Skeletal muscle cell (primary cell): Measurements from ENCODE around the gene RRBP1.

Experiments used
- DNase-seq: peaks from one replicate; pipeline ENCODE4 v3.0.0-alpha.2; 2010; ENCODE audit warnings: low read depth
- H3K4me3 ChIP-seq: 2 replicates; pipeline ENCODE4 v1.5.1; 2011; ENCODE audit warnings: low read depth, mild to moderate bottlenecking, control low read depth, low read length, moderate library complexity

Gene RRBP1

DNA sequence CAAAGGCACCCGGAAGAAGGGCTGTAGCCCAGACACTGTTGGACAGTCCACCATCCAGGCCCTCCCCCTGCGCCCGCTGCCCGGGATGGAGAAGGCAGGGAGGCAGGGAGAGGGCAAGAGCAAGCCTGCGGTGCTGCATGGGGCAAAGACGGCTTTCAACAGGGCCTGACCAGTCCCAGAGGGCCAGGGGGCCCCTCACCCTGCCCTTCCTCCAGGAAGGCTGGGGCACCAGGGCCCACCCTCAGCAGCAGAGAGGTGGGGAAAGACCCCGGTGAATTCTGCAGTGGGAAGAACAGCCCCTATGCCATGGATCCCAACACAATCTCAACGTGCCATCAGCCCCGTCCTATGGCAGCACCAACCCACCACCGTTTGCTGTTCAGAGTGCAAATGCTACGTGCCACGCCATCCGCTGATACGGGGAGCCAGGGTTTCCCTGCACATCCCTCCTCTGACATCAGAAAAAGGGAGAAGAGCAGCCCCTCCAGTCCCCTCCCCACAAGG, 41.1 kb downstream of the RRBP1 start:
- DNase-seq, result no peak
- H3K4me3 ChIP-seq, result no peak overlapping the region

DNA sequence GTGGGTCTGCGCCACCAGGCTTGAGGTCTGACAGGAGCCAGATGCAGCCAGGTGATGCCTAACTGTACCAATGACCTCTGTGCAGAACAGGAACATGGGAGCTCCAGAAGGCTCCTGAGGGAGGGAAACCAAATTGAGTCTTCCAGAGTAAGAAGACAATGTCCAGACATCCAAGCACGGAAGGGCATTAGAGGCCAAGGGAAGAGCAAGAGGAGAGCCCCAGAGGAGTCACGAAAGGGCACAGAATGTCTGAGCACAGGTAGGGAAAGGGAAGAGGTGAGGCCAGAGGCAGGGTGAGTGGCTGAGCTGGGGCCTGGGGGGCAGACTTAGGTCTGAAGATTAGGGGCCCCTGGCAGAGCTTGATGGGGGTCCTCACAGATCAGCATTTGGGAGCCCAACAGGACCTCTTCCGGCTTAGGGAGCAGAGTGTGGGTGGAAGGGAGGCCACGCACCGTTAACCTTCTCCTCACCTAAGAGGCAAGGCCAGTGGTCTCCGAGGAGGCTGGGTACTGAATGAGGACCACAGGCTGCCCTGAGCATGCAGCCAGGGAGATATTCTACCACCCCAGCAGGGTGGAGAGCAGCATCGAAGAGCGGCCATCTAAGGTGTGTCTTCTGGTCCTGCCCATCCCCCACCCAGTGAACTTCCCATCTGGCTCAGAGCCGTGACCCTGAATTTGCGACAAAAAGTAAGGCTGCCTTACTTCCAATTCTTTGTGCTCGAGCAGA, 41.7 kb downstream of the RRBP1 start:
- DNase-seq, result no peak
- H3K4me3 ChIP-seq, result no peak overlapping the region

DNA sequence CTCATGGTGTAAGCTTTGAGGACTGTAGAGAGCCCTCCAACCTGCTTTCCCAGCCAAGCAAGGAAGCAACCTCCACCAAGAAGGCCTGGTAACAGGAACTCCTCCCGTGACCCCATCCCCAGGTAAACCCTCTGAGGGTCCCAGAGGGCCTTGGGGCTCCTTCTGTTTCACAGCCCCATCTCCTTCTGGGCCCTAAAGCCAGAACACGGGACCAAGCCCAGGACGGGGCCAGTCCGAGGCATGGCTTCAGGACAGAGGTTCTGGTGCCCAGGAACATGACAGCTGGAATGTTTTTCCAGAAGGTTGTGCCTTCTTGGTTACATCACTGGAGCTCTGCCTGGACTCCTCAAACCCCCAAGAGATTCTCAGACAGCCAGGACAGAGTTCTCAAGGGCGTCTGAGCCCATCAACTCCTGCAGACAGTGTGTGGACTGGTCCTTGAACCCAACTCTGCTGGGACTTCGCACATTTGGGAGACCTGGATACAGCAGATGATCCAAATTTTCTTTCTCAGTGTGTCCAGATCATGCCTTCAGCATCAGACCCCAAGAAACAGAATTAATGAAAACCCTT, 43.1 kb downstream of the RRBP1 start:
- DNase-seq, result no peak
- no peak overlapping the region for H3K4me3 ChIP-seq

DNA sequence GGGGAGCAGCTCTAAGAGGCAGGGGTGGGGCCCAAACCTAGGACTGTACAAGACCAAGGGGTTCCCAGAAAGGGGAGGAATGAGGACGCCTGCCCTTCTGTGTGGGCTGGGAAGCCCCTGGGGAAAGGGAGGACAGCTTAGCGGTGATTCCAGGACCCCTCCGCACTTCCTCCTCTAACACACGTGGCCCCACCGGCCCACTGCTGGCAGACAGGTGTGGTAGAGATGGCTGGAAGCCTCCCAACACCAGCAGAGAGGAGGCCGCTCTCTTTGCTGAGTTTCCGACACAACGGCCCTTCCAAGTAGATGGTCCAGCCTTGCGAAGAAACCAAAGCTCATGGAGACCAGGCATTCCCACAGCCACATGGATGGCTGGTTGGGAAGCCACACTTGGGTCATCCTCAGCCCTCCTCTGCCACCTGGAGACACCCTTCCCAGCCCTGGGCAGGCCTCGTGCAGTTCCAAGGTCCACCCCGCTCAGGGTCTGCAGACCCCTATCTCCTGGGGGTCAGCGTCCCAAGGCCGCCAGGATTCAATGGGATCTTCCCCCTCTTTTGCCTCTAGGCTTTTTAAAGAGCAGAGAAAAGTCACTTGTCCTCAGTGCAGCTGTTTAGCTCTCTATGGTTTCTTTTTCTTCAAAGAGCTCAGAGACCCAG, 43.9 kb downstream of the RRBP1 start:
- no peak for DNase-seq
- no peak overlapping the region for H3K4me3 ChIP-seq

DNA sequence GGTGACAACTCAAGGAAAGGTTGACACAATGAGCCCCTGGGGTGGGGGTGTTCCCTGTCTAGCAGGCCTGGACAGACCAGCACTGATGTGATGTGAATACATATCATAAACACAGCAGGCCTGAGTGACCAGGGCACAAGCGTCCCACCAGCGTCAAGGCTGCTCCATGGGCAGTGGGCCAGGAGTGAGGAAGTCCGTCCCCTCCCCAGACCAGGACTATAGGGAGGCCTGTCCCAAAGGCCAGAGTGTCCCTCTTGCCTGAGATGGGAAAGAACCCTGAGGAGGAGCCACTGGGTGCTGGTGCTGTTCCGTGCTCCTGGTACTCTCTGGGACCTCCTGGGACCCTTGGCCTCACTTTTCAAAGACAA, 44.6 kb downstream of the RRBP1 start:
- H3K4me3 ChIP-seq, result no peak overlapping the region
- no peak for DNase-seq

DNA sequence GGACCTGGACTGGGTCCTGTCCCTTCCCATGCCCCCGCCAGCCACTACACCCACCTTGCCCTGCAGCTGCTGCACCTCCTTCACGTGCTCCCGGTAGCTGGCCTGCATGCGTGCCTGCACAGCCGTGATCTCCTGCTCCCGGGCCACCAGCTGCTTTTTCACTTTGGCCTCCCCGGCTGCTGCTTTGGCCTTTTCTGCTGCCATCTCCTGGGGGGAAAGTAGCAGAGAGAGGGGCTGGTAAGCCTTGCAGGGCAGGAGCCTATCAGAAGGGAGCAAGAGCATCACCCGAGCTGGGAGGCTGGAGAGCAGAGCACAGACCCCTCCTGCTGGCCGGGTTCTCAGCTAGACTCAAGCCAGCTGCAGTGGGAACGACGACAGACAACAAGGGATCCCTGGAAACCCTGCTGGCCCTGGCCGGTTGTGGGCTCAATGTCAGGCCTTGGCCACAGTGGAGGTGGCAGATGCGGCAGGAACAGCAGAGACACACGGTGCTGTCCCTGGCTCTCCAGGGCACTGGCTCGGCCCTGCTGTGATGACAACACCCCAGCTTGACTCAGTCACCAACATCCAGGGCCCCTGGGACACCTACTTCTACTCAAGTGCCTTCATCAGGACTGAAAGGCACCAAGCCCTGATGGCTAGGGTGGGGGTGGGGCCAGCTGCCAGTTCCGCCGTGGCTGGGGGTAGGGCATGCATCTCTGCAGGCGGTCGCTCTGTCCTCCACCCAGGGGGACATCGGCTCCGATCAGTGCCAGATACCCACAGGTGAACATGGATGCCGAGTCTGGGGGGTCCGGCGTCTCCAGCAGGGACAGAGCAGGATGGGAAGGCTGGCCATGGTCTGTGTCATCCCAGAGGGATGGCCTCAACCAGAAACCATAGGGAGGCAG, 45.3 kb downstream of the RRBP1 start:
- DNase-seq, result no peak
- no peak overlapping the region for H3K4me3 ChIP-seq

DNA sequence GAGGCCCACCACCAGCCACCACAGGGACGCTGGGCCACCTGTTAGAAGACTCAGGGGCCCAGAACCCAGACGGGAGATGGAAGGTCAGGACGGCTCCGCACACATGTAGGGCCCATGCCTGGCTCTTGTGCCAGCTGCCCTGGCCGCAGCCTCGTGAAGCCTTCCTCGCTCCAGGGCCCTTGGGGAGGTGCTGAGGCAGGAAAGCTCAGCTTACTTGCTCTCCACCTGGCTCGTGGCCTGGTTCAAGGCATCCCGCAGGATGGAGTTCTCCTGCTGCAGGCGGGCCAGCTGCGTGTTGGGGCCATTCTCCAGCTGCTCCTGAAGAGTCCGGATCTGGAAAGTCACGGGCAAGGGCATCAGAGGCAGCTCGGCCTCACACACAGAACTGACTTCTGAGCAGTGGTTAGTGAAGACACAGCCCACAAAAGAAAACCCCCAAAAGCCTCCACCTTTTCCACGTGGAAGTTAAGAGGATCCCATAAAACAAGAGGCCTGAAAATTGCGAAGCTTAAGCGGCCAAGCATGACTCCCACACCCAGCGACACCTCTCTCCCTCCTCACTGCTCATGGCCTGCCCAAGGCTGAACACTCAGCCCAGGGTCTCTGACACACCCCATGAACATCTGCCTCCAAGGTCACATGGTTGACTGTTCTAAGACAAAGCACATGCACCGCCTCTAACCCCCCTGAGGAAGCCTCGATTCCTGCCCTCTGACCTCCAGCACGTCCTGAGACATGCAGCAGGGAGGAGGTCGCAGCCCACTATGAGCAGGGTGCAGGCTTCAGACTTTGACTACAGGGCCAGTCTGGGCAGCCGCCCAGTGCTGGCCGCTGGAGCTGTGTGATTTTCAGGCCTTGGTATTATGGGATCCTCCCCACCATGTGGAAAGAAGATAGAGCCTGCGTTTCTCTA, 46.5 kb downstream of the RRBP1 start:
- DNase-seq, result no peak
- H3K4me3 ChIP-seq, result no peak overlapping the region

DNA sequence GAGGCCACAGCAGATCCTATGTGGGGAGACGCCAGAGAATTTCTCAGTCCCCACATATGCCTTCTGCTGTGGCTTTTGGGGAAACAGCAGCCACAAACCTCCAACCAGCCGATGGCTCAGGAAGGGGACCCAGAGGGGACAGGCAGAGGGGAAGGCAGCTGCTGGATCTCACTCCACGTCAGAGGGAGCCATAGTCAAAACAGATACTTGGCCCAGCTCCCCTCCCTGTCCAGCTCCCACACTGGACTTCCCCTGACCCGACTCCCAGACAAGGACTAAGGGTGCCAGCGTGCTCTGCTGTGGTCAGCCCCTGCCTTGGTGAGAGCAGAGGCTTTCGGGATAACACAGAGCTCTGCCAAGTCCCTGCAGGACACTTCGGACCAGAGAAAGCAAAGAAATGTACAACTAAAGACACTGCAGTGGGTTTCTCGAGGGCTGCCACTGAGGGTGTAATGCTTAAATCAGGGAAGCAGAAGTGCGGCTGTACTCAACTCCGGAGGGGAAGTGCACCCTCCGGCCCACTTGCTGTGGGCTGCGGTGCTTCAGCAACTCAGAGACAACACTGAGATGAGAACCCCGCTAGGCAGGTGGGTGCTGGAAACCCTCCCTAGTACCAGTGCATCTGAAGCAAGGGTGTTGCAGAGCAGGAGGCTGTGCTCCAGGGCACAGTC, 47.2 kb downstream of the RRBP1 start:
- H3K4me3 ChIP-seq, result no peak overlapping the region
- no peak for DNase-seq

DNA sequence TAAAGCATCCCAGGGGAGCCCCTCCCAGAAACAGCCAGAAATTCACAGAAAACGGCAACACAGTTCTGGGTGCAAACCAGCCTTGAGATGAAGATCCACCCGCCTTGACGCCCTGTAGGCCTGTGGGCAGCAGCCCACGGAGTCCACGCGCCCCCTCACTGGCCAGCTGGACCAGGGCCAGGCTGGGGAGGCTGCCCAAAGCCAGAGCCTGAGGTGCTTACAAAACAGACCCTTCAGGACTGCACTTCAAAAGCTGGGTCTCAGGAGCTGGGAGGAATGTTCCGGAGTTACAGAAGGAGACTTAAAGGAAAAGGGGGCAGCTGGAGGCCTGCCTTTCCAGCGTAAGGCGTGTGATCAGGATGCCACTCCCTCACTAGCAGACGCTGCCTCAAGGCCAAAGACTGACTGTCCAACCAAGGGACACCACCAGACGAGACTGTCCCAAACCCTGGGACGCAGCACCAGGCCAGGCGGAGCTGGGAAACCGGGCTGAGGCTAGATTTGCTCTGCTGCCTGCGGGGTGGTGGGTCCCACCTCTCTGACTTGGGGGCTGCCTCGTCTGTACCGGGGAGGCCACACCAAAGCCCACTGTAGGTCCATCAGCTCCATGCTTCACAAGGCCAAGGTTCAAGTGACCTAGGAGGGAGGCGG, 48.1 kb downstream of the RRBP1 start:
- H3K4me3 ChIP-seq, result no peak overlapping the region
- DNase-seq, result no peak

DNA sequence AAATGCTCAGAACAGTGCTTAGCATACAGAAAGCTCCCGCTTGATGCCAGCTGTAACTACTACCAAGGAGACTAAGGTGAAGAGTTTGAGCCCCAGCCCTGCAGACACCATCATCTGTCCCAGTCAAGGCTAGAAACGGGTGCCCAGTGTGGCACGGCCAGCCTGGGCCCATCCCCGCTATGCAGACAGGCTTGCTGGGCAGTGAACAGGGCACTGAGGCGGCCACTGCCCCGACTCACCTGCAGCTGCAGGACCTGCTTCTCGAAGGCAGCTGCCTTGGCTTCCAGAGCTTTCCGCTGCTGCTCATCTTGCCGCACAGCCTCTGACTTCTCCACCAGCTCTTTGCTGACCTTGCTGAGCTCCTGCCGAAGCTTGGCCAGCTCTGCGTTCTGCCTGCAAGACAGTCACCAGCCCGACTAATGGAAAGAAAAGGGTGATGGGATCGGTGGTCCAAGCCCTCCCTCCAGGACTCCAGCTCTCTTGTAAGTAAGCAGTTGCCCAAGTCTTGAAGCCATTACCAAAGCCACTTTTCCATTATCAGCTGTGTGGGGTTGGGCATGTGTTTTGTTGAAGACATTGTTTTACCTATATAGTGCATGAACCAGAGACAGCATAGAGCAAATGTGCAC, 48.7 kb downstream of the RRBP1 start:
- DNase-seq, result no peak
- H3K4me3 ChIP-seq, result no peak overlapping the region

DNA sequence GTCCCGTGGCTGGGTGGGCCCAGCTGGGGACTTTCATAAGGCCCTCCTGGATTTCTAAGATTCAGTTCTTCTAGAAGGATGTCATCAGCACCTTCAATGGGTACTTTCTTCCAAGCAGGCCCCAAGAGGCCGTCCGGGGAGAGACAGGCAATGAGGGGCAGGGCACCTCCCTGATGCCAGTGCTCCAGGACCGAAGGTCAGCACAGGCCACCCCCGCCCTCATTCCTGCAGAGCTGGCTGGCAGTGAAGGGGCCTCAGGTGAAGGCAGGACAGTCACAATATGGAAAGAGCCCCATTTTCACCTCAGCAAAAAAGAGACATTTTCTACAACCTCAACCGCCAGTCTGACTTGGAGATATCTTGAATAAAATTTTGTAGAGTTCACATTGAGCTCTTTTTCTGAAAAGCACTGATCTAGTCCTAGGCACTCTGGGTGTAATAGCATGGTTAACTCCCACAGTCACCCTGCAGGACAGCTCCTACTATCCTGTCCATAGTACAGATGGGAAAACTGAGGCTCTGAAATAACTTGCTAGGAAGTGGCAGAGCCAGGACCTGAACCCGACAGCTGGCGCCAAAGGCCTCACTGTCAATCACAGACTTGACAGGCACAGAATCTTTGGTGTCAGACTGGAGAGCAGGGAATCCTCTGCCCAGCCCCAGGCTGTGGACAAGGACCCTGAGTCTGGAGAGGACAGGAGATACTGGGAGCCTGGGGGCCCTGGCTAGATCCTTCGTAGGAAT, 50.3 kb downstream of the RRBP1 start:
- DNase-seq, result no peak
- no peak overlapping the region for H3K4me3 ChIP-seq

DNA sequence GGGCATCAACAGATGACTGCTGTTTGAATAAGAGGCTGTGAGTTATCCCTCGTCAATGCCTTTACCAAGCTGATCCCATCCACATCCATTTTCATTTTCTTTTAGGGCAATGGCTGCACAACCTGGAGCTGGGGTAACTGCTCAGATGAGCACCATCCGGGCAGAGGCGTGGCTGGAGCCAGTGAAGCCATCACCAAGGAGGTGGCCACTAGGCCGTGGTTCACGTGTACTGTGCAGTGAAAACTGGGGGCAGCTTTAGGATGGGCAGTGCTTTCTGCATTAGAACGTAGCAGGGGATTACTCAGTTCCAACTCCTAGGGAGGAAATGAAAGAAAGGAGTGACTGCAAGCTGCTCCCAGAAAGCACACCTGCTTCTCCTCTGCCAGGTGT, 51.2 kb downstream of the RRBP1 start:
- DNase-seq, result no peak
- H3K4me3 ChIP-seq, result no peak overlapping the region

DNA sequence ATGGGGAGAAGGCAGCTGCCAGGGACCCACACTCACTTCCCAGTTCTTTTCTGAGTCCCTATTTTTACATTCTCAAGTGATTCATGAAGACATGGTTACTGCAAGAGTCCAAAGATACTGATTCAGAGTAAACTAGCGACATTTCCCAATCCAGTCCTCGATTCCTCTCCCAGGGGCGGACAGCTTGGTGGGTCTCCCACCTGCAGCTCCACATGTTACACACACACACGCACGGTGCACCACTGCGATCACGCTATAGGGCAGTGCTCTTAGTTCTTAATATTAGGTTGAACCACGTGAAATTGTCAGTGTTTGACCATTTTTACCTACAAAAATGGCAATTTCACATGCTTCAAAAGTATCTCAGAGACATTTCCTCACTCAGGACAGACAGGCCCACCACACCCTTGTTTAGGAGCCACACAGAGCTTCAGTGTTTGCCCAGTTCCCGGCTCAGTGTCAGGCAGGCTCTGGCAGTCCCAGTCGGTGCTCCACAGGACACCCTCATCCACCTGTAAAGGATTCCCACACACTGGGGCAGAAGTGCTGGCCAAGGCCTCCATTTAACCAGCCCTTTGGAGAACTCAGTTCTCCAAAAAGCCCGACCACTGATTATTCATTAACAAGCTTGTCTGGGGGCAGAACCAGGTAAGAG, 51.8 kb downstream of the RRBP1 start:
- H3K4me3 ChIP-seq, result no peak overlapping the region
- DNase-seq, result no peak

DNA sequence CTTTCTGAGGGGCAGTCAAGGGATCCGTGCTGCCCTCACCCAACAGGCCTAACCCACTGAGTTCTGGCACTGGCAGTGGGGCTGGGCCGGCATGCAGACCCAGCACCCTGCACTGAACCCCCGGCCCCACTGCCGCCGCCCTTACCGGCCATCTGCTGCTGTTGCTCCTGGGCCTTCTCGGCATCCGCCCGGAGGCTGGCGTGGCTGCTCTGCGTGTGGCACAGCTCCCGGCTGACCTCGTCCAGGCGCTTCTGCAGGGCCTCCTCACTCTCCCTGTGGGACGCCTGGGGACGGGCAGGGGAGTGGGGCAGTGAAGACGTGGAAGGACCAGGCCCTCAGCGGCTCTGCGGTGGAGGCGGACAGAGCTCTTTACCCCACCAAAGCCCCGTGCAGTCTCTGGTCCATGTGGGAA, 52.4 kb downstream of the RRBP1 start:
- DNase-seq, result no peak
- no peak overlapping the region for H3K4me3 ChIP-seq

DNA sequence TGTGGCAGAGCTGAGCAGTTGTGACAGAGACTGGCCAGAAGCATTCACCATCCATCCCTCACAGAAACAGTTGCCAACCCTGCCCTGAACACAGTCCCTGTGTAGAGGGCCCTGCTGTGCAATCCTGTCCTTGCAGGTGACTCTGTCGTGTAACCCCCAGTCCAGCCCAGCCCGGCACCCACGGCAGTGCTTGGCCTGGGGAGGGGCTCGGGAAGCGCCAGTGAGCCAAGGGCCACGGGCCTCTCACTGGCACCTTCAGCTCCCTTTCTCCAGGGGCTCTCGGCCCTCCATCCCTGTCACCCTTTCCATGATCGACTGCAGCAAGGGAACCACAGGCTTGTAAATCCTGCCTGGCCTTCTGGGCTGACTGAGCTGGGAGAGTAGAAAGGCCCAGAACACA, 53.0 kb downstream of the RRBP1 start:
- no peak overlapping the region for H3K4me3 ChIP-seq
- no peak for DNase-seq

DNA sequence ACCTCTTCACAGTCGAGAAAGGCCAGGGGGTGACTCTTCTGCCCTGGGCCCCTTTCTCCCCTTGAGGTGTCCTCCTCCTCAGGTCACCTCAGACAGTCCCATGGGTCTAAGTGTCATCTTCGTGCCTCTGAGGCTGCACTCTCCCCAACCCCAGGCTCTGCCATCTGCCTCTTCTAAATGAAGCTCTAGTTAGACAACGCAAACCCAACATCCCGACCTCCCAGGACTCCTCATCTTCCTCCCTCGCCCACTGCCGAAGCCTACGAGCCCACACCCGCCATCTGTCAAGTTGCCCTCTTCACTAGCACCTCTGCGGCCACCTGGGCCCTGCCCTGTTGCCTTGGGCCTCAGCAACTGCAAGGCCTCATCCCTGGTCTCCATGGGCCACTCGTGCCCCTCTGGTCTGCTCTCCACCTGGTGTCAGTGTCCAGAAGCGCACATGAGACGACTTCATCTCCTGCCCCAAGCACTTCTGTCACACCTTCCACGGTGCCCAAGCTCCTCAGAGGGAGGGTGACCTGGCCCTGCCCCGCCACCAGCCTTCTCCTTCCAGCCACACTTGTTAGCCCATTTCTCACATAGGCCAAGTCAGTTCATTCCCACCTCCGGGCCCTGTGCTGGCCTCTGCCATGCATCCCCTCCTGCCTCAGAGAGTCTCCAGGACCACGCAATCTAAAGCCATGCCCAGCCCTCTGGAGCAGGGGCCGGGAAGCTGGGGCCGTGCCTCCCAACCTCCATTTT, 53.8 kb downstream of the RRBP1 start:
- no peak overlapping the region for H3K4me3 ChIP-seq
- DNase-seq, result no peak
